ENCODE data around the gene TCEA2.

TCEA2 gene

DNA sequence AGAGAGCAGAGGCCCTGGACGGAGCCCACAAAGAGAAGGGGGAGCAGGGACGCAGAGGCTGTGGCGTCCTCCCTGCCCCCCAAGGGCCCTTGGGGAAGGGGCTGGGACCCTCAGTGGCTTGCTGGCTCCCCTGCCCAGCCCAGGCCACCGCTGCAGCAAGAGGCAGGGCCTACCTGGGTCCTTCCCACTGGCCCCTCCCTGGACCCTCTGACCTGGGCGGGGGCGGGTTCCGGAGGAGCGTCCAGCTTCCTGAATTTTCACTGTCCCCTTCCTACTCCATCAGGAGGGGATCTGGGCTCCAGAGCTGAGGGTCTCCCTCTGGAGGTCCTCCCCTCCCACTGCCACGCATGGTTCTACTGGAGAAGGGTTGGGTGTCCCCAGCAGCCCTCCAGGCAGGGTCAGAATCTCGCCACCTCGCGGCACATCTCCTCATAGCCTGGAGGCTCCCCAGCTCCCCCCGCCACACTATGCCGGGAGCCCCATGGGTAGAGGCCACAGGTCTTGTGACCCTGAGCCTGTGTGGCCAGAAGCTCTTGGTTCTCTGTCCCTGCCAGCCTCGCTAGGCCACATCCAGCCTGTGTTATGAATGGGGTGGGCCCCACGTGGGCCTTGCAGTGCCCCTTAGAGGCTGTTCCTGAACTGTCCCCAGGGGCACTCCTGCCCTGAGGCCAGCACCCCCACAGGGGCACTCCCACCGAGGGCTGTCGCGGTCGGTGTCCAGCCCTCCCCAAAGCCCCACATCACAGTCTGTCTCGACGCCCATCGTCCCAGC lies 12.6 kb upstream of the TCEA2 start:
- DNase-seq, result no peak

DNA sequence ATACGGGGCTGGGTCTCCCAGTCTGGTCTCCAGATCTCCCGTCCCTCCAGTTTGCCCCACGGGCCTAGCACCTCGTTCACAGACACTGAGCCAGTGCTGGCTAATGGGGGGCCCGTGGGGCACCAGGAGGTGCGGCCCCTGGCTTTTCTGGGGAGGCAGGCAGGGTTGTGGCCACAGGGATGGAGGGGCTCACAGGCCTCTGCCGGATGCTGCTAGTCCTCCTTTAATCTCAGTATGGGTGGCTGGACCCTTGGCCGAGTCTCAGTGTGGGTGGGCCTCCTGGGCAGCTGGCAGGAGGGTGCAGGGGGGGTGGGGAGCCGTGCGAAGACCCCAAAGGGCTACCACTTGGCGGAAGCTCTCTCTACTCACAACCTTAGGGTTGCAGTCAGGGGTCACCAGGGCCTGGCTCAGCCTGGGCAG lies 12.0 kb upstream of the TCEA2 start:
- DNase-seq, result no peak

DNA sequence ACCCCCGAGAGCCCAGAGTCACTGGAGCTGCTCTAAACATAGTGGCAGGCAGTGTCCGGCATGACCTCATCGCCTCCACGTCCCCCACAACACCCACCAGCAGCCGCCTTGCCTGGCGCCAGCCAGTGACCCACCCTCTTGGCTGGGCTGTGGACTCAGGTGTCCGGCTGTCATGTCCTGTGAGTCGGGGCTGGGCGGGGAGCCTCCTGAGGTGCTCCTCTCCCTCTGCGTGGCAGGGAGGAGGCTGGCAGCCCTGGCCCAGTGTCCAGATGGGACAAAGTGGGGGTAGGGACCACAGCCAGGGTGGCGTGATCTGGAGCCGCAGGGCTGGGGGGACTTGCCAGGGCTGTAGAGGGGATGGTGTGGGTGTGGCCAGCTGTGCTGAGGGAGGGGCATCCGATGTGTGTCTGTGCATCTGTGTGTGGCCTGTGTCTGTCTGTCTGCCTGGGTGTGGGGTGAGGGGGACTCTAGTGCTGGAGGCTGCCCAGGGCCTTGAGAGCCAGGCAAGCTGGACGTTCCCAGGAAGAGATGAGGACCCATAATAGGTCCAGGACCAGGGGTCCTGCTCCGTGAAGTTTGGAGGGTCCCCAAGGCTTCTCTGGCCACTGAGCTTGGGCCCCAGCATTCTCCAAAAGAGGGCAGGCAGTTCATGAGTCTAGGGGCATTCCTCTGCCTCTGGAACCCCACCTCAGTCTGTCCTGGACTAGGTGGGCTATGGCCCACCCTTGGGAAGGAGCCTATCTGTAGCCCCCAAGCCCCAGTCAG lies 11.3 kb upstream of the TCEA2 start:
- no peak for DNase-seq

DNA sequence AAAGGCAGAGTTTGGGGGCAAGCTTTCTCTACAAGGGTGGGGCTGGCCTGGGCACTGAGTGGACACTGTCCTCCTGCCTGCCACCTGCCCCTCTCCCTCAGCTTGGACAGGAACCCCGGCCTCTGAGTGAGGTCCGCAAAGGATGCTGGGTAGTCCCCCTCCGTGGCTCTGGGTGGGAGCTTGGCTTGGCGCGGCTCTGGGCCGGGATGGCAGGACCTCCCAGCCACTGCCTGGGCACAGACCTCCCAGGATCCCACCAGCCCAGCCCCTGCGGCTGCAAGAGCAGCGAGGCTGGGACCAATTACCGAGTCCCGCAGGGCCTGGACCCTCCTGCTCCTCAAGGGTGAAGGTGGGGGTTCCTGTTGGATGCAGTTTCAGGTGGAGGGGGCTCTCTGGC lies 10.7 kb upstream of the TCEA2 start:
- no peak for DNase-seq

DNA sequence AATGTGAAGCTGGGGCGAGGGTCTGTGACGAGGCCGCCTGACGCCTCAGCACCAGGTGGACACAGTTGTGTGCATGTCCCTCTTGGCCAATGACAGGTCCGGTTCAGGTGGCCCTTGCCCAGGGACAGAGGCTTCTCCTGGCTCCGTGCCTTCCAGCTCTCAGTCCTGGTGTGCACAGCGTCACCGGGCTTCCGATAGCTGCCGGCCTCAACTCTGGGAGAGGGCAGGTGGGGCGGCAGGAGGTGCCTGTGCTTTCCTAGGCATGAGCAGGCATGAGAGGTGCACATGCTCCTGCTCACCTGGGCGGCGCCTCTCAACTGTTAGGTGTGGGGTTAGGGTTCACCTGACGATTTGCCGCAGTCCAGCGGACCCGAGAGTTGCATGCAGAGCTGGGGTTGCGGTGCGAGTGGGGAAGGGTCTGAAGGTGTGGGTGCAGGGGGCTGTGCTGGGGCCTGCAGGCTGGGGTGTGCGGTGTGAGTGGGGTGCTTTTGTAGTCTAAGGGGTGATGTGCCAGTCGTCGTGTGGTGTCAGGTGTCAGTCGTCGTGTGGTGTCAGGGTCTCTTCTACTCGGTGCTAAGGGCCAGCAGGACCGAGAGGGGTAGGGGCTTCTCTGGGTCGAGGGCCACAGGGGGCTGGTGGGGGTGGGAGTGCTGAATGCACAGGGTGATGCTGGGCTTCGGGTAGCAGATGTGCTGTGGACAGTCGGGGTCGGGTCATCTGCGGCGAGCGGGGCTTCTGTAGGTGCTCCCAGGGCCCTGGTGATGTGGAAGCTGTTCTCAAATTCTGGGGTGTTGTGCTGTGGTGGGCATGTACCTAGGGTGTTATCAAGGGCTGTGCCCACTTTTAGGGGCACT lies 9.8 kb upstream of the TCEA2 start:
- no peak for DNase-seq

DNA sequence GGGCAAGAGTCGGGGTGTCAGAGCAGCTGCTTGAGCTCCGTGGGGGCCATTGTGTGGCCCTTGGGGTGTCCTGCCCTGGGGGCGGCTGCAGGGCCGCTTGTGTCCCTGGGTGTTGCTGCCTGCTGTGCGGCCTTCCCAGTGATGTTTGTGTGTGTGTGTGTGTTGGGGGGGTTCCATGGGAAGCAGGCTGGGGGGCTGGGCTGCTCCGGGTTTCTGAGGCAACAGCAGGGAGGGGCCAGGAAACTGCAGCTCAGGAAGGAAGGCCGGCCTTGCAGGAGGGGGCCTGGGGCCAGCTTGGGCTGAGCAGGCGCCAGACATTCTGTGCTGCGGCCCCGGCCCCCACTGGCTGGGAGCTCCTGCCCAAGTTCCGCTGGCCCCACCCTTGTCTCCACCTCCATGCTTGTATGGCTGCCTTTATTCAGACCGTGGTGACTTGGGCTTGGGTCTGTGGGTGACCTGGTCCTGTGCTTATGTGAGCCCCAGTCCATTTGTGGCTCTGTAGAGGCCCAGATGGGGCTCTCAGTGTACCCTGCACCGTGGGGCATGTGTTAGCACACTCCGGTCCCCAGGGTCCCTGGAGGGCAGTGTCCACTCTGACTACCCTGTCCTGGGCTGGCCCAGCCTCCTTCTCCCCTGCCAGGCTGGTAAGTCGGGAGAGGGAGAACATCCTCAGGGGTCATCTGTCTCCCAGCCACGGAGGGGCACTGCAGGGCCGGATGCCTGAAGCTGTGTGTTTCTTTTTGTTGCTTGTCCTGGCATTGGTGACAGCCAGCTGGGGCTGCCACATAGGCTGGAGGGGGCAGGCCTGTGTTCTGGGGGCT lies 8.9 kb upstream of the TCEA2 start:
- DNase-seq, result no peak

DNA sequence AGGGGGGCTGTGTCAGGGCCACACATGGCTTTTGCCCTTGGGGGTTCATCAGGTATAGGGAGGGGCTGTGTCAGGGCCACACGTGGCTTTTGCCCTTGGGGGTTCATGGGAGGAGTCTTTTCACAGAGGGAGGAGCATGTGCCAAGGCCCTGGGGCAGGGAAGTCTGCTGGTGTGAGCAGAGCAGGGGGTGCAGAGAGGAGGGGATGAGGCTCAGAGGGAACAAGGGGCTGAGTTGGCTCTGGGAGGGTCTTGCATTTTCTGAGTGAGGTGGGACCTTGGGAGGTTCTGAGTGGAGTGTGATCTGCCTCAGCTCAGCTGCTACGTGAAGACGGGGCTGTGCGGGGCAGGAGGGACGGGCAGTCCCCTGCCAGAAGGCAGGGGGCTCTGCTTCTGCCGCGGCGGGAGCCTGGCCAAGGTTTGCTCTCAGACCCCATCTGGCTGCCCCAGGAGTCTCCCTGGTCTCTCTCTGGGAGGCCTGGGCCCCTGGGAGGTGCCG lies 7.6 kb upstream of the TCEA2 start:
- DNase-seq, result no peak

DNA sequence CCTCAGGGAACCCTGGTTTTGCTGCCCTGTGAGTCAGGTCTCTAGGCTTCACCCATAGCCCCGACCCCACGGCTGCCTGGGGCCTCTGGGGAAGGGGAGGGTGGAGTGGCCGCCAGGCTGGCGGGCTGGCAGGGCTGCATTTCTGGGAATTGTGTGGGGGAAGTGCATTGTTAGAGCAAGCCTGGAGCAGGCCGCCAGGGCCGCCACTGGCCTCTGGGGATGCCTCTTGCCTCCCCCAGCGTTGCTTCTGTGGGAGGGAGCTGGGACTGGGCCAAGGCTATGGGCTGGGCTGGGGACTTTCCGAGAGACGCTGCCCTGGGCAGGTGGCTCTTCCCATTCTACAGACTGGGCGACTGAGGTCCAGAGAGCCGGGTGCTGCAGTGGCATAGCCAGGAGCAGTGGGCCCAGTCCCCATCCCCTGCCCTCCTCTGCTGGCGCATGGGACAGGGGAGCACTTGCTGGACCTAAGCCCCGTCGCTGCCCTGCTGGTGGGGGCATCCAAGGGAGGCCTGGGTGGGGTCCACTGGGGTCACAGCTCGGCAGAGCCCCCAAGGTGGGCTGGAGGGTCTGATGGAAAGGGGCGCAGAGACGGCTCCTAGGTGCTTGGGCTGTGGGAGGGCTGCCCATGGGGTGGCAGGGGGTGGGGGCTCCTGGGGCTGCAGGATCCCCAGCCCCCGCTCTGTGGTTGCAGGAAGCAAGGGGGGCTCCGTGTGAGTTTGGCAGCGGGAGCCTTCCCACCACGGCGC lies 6.9 kb upstream of the TCEA2 start:
- no peak for DNase-seq

DNA sequence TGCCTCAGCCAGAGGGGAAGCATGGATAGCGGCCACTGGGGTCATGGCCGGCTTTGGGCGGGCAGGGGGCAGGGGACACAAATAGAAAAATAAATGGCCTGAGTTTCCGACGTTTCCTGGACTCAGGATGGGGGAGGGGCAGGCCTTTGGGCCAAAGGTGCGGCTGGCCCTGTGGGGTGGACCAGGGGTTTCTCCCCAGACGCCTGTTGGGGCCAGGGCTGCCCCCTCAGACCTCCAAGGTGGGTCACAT lies 6.4 kb upstream of the TCEA2 start:
- no peak for DNase-seq

DNA sequence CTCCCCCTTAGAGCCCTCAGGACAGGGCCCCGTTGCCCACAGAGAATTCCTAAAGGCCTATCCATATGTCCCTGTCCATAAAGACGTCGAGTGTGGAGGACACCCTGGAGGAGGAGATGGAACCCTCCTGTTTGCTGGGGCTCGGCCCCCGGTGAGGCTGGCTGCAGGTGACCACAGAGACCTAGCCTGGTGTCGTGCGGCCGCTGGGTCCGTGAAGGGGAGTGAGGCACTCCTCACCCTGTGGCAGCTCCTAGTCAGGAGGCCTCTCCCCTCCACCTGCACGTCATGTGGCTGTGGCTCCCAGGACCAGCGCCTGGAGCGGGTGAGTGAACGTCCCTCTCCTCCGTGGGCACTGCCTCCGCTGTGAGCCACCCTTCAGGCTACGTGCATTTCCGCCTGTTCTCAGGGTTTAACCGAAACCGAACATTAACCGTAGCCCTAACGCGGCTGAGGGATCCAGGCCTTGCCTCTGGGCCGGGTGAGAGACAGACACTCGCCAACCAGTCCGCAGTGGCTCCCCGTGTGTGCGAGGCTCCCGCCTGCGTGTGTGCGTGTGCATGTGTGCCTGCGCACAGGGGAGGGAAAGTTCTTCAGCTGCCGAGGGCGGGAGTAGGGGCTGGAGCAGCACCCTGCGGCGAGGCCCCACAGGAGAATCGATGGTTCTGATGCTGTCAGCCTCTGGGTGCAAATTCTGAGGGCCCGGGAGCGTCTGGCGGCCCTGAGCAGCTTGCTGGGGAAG lies 5.9 kb upstream of the TCEA2 start:
- DNase-seq, result no peak

DNA sequence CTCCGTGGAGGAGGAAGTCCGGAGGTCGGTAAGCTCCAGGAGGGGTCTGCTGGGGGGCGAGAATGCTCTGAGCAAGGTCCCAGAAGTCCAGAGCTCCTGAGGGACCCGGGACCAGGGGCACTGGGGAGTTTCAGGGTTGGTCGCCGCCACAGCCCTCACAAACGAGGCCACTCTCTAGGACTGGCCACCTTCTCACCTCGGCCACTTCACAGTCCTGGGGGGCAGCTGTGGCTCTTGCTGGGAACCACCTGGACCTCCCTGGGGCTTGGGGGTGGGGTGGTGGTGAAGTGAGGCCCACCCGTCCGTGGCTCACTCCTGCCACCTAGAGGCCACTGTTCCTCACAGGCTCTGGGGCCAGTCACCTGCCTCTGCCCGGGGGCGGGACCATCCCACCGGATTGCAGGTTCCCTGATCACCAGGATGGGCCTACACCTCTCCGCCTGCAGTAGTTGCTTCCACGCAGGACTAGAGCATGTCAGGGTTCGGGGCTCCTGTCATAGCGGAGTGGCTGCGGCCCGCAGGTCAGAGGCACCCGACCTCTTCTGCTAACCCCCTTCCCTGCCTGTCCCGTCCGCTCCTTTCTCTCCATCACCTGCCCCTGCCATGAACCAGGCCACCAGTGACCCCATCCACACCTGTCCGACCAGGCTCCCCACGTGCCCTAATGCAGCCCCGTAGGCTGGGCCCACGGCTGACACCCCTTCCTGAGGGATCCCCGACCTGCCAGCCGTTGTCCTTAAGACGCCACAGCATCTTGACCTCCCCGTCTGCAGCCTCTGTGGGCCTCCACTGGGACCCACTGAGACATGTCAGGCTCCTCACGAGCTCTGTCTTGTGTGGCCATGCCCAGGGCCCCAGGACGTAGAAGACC lies 5.1 kb upstream of the TCEA2 start:
- no peak for DNase-seq

DNA sequence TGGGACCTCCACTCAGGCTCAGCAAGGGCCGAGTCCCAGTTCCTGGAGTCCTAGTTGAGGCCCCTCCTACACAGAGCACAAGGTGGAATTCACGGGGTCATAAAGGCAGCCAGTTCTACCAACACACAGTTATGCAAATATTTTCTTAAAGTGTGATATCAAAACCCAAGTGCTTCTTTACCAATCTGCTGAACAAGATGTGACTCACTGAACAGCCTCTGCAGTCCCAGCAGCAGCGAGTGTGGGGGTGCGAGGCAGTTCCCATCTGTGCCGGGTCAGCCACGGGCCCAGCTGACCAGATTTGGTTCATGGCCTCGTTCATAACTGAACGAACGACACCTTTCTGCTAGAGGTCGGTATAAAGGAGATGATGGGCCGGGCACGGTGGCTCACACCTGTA lies 4.5 kb upstream of the TCEA2 start:
- no peak for DNase-seq

DNA sequence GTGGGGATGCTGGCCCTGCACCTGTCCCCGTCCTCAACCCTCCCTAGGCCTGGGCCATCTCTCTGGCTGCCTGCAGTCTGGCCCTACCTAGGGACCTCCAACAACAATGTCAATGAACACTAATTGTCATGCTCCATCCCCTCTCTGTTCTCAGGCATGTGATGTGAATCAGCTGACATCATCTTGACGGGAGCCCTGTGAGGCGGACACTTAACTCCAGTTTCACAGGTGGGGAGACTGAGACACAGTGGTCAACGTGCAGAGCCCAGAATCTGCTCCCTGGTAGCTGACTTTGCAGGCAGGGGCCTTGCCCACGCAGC lies 762 bp upstream of the TCEA2 start:
- DNase-seq, result no peak

DNA sequence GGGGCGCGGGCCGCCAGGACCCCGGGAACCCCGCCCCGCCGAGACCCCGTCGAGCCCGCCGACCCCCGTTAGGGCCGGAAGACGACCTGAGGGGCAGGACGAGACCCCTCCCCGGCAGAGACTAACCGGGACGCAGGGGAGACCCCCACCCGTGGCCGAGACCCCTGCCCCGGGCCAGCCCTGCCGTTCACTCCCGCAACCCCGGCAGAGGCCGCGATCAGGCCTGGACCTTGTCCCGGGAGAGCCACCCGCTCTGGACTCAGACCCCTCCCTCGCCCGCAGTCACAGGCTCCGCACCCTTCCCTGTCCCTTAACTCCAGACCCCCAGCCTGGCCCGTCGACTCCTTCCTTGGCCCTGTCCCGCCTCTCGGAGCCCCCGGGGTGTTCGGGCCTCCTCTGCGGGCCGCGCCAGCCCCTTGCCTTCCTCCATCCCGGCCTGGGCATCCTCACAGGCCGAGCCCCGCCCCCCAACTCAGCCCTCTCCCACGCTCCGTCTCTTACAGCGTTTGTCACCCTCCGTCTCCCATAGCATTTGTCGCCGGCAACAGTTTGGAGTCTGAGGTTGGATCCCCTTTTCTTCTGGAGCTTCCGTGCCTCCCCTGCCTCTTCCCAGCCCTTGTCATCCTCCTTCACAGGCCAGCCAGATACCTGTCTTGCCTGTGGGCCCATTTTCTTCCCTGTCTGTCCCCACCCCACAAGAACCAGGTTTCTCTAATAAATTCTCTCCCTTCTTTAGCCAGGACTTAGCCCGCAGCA lies 569 bp downstream of the TCEA2 start:
- DNase-seq, result no peak

DNA sequence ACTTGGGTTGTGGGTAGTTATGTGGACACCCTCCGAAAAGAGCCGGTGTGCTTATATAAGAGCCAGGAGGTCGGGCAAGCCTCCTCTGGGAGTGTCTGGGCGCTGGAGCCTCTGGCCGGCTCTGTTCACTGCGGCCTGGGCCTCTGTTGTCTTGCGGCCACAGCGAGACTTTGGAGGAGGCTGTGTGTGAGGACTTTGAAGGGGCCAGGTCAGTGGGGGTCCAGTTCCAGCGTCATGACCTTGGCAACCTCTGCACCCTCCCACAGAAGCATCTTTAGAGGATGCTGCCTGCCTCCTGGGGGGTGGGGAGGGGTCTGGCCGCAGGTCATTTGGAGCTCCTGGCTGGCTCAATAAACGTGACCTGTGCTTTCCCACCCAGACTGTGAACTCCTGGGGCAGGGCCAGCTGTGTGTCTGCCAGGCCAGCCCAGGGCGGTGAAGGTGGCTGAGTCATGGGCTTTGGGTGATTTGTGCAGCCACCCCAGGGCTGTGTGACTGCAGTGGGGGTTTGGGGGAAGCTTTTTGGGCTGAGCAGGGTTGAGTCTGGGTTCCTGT lies 1.2 kb downstream of the TCEA2 start:
- no peak for DNase-seq

DNA sequence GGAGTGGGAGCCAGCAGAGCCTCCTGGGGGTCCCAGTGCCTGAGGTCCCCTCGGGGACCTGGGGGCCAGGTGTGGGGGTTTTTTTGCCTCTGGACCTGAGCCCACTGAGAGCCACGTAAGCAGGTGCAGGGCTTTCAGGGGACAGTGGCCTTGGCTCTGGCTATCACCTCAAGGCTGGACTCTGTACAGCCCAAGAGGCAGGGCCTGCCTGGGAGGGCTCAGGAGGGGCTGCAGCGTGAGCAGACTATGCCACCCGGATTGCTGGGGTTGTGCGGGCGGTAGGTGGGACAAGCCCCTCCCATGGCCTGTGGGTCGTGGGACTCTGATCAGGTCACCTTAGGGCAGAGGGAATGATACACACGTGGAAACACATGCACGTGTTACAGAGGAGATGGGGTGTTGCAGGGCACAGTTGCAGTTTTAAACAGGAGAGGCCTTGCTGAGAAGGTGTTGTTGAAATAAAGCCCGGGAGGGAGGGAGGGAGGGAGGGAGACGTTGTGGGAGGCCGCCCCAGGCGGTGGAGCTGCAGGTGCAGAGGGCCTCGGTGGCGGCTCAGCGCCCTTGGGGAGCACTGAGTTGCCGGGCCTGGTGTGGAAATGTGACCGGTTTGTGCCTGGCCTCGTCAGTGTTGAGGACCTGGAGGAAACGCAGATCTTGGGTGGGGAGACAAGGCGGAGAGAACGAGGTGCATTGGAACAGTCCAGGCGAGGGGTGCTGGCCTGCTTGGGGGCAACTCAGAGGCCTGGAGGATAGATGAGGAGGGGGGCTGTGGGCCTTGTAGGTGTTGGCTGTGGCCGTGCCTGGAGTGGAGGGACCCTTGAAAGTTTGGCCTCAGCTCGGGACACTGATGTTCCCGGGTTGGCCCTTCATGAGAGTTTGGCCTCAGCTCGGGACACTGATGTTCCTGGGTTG lies 2.3 kb downstream of the TCEA2 start:
- DNase-seq, result no peak

DNA sequence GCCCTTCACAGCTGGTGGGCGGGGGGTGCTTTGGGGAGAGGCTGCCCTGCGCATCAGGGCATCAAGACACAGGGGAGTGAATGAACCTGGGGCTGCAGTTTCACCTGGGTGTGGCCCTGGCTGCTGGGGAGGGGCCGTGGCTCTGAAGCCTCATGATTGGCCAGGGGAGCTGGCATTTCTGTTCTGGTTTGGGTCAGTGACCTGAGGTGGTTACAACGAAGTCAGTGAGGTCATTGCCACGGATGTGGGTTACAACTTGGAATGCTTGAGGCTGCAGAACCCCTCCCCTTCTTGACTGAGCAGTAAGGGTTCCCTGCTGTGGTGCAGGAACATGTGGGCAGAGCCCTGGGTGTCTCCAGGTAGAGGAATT lies 3.0 kb downstream of the TCEA2 start:
- no peak for DNase-seq

DNA sequence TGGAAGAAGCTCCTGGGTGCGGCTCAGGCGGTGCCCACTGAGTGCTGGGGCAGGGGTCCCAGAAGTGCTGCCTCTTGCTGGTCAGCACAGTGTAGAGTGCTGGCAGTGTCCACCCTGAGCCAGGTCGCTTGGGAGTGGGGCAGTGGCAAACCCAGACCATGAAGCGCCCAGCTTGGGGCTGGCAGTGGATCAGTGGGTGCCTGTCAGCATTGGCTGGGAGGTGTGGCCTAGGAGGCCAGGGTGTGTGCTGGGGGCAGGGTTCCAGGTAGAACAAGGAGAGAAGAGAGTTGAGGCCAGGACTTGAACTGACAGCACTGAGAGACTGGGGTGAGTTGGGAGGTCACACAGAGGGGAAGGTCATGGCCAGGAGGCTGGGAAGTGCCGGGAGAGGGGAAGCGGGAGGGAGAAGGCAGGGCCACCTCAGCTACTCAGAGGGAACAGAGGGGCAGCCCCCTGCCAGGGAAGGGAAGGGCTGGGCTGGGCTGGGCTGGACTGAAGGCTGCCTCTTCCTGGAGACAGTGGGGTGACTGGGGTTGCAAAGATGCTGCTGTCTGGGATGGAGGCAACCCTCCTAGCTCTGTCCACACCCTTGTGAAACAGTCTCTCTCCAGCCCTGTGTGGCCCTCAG lies 4.1 kb downstream of the TCEA2 start:
- no peak for DNase-seq
